ENCODE data around the gene IGF1R.

IGF1R gene

DNA sequence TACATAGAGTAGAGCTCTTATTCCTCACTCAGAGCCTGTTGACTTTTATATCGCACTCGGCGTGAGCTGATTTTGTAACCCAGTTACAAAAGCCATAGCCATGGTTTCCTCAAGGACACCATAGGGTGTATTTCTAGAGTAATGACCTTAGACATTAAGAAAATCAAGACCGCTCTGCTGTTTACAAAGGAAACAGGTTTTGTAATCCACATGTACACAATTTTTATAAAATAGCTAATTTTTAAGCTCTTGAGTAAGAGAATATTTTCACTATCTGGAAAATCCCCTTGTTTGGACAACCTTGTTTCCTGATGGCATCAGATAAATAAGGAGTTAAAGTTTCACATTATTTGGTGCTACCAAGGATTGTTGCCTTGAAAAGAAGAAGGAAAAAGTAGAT is 254.6 kb downstream of the IGF1R start:
- H3K9me2 ChIP-seq (replicated peaks; ENCODE audit: insufficient read depth, low read length): no peaks in the 10 kb centered on the region
- no peaks in the 10 kb centered on the region for H3K36me3 ChIP-seq (ENCODE audit: low read length)
- H3K4me2 ChIP-seq (ENCODE audit: low read depth, low read length, poor library complexity, severe bottlenecking): no peak overlapping the region
- H3K27me3 ChIP-seq (ENCODE audit: low read length): no peaks in the 10 kb centered on the region
- no peak for TF ChIP-seq EZH2phosphoT487 (conservative IDR thresholded peaks at IDR 0.05; ENCODE audit: low read length)
- TF ChIP-seq, protein P1, sequence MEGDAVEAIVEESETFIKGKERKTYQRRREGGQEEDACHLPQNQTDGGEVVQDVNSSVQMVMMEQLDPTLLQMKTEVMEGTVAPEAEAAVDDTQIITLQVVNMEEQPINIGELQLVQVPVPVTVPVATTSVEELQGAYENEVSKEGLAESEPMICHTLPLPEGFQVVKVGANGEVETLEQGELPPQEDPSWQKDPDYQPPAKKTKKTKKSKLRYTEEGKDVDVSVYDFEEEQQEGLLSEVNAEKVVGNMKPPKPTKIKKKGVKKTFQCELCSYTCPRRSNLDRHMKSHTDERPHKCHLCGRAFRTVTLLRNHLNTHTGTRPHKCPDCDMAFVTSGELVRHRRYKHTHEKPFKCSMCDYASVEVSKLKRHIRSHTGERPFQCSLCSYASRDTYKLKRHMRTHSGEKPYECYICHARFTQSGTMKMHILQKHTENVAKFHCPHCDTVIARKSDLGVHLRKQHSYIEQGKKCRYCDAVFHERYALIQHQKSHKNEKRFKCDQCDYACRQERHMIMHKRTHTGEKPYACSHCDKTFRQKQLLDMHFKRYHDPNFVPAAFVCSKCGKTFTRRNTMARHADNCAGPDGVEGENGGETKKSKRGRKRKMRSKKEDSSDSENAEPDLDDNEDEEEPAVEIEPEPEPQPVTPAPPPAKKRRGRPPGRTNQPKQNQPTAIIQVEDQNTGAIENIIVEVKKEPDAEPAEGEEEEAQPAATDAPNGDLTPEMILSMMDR (IDR thresholded peaks at IDR 0.05; ENCODE audit: insufficient read depth, low read length, poor library complexity, severe bottlenecking): no peak
- H3K9me3 ChIP-seq (ENCODE audit: insufficient read depth, low read length): no peaks in the 10 kb centered on the region
- H3K9ac ChIP-seq (ENCODE audit: low read length): no peak overlapping the region
- H3K79me2 ChIP-seq (ENCODE audit: insufficient read depth, low read length): no peaks in the 10 kb centered on the region
- no peak overlapping the region for H2AFZ ChIP-seq (ENCODE audit: low read depth, low read length, severe bottlenecking)
- H4K20me1 ChIP-seq (ENCODE audit: low read depth, low read length): no peaks in the 10 kb centered on the region
- no peak overlapping the region for H3K4me3 ChIP-seq (ENCODE audit: insufficient read depth, low read length, poor library complexity, severe bottlenecking)
- H3K27ac ChIP-seq (ENCODE audit: low read depth, low read length): no peak overlapping the region
- H3F3A ChIP-seq (ENCODE audit: insufficient read depth): no peaks in the 10 kb centered on the region

DNA sequence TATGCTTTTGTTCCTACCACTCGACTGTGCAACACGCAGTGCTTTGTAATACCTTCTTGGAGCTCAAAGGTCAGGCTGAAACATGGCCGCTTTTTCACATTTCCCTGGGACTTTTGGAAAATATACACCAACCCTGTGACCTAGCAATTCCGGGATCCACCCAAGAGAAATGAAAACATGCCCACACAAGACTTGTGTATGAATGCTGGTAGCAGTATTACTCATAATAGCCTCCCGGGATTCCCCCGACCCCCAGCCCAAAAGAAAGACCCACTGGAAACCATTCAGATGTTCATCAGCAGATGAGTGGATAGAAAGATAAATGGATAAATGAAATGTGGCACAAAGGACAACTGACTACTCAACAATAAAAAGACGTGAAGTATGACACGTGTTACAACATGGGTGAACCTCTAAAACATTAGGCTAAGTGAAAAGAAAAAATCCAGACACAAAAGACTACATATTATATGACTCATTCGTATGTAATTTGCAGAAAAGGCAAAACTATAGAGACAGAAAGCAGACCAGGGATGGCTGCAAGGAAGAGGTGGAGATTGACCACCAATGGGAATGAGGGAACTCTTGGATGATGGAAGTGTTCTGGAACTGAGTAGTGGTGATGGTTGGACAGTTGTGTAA is 255.2 kb downstream of the IGF1R start:
- TF ChIP-seq, protein P1 (IDR thresholded peaks at IDR 0.05; ENCODE audit: insufficient read depth, low read length, poor library complexity, severe bottlenecking): no peak

DNA sequence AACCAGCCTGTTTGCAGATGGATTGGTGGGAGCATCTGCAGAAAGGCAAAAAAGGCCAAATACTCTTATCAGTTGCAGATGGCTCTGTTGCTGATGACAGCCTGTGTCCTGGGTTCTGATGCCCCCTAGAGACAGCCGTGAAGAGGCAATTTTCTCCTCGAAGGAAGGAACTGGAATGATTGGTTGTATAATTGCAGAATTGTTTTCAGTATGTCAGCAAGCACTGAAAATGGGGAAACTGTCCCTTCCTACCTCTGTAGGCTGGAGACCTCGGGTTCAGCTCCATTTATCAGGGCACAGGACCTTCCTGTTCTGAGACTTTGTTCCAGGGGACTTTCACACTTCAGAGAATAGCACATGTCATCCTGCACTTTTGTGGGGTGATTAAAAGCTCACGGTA is 256.2 kb downstream of the IGF1R start:
- no peak for TF ChIP-seq EZH2phosphoT487 (conservative IDR thresholded peaks at IDR 0.05; ENCODE audit: low read length)
- TF ChIP-seq, protein P1 (IDR thresholded peaks at IDR 0.05; ENCODE audit: insufficient read depth, low read length, poor library complexity, severe bottlenecking): peak; percentile 27
- H3K9ac ChIP-seq (ENCODE audit: low read length): no peak overlapping the region
- H3K27me3 ChIP-seq (ENCODE audit: low read length): no peaks in the 10 kb centered on the region
- H2AFZ ChIP-seq (ENCODE audit: low read depth, low read length, severe bottlenecking): no peak overlapping the region
- no peaks in the 10 kb centered on the region for H3F3A ChIP-seq (ENCODE audit: insufficient read depth)
- H3K4me3 ChIP-seq (ENCODE audit: insufficient read depth, low read length, poor library complexity, severe bottlenecking): no peak overlapping the region
- H3K9me3 ChIP-seq (ENCODE audit: insufficient read depth, low read length): no peaks in the 10 kb centered on the region
- H3K9me2 ChIP-seq (replicated peaks; ENCODE audit: insufficient read depth, low read length): no peaks in the 10 kb centered on the region
- H4K20me1 ChIP-seq (ENCODE audit: low read depth, low read length): no peaks in the 10 kb centered on the region
- no peak overlapping the region for H3K4me2 ChIP-seq (ENCODE audit: low read depth, low read length, poor library complexity, severe bottlenecking)
- no peaks in the 10 kb centered on the region for H3K36me3 ChIP-seq (ENCODE audit: low read length)
- H3K27ac ChIP-seq (ENCODE audit: low read depth, low read length): no peak overlapping the region
- H3K79me2 ChIP-seq (ENCODE audit: insufficient read depth, low read length): no peaks in the 10 kb centered on the region

More for the DNA sequence above, 255.2 kb downstream of the IGF1R start:
- no peaks in the 10 kb centered on the region for H3K27me3 ChIP-seq (ENCODE audit: low read length)
- H3K9ac ChIP-seq (ENCODE audit: low read length): no peak overlapping the region
- no peaks in the 10 kb centered on the region for H3K36me3 ChIP-seq (ENCODE audit: low read length)
- no peak overlapping the region for H3K27ac ChIP-seq (ENCODE audit: low read depth, low read length)
- no peak overlapping the region for H3K4me3 ChIP-seq (ENCODE audit: insufficient read depth, low read length, poor library complexity, severe bottlenecking)
- no peaks in the 10 kb centered on the region for H3F3A ChIP-seq (ENCODE audit: insufficient read depth)
- no peaks in the 10 kb centered on the region for H3K79me2 ChIP-seq (ENCODE audit: insufficient read depth, low read length)
- no peak overlapping the region for H2AFZ ChIP-seq (ENCODE audit: low read depth, low read length, severe bottlenecking)
- no peaks in the 10 kb centered on the region for H3K9me3 ChIP-seq (ENCODE audit: insufficient read depth, low read length)
- no peak overlapping the region for H3K4me2 ChIP-seq (ENCODE audit: low read depth, low read length, poor library complexity, severe bottlenecking)
- no peaks in the 10 kb centered on the region for H3K9me2 ChIP-seq (replicated peaks; ENCODE audit: insufficient read depth, low read length)
- H4K20me1 ChIP-seq (ENCODE audit: low read depth, low read length): no peaks in the 10 kb centered on the region
